ENCODE data around the gene CNTNAP2.

- TF ChIP-seq CTCF (IDR thresholded peaks at IDR 0.05 in 4 of 5, conservative IDR thresholded peaks at IDR 0.05 in 1 of 5) (no peak), POLR2A (IDR thresholded peaks at IDR 0.05) (no peak)
Measured at GRCh38 chr7:148156233-148156632, 2039.6 kb downstream of the CNTNAP2 start.

Data from gastrocnemius medialis (tissue), 4 donors.